Head of caudate nucleus (tissue), 42 donors: ENCODE data around the gene EVI2A.
"Not testable (repeated sequence)": the region's sequence is repeated elsewhere in the genome, so short reads cannot be mapped to it uniquely, and the experiment has no call there.

ENCODE experiments used
- DNase-seq, 42 donors: peaks; one replicate each; pipeline versions ENCODE4 v3.0.0 to v3.0.0-alpha.2; 2020 to 2021; ENCODE audit warnings: mixed read lengths in 7 of 42
- intact Hi-C: fragments of 100-400 bp; cut with DNase I; formaldehyde crosslinking; loops from one replicate; pipeline ENCODE4 v1.15.0; 2022

Gene EVI2A

GRCh38 chr17:31321481-31321880 is at the start of gene EVI2A:
Gene EVI2A, minus strand, starts transcription at chr17:31321622. Its CDS starts 2,609 bp downstream, at chr17:31319013.
- DNase-seq: peak in 37 of 42 donors; percentile 21 to 85 (median 59)
- intact Hi-C loops: loop anchor here (5.0 kb wide), 1 partner anchor 51 kb away; no protein-coding TSS in a partner anchor

- no peak for DNase-seq
- intact Hi-C loops: no loop called here
These were observed 47.8 kb upstream of the EVI2A start for GRCh38 chr17:31369266-31369665.

DNA sequence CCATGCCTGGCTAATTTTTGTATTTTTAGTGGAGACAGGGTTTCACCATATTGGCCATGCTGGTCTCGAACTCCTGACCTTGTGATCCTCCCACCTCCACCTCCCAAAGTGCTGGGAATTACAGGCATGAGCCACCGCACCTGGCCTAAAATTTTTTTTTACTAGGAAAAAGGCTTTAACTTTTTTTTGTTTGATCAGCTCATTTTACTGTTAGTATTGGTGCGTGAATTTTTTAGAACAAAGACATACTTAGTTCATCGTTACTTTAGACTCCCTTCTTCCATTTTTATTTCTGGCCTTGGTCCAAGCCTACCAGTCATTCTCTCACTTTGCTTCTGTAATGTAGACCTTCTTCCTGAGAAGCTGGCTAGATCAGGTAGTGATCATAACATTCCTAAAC is 44.7 kb upstream of the EVI2A start:
- intact Hi-C loops: no loop called here
- DNase-seq: no peak

DNA sequence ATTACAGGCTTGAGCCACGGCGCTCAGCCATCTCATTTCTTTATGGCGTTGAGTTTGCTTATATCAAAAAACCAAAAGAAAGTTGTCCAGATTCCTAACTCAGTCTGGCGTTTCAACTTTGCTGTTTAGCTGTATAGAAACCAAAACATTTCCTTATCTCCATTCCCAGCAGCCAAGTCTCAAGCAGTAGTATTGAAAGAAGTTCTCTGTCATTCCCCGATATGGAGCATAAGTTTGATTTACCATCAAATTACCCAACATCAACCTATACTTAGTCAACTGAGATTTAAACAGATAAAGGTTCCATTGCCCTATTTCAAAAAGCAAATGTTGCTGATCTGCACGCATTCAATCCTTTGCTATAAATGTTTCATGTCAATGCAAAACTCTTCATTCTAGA is 42.6 kb upstream of the EVI2A start:
- intact Hi-C loops: no loop called here

GRCh38 chr17:31357839-31358394 is 36.5 kb upstream of the EVI2A start:
- no peak for DNase-seq
- intact Hi-C loops: no loop called here

More for the DNA sequence above, 42.6 kb upstream of the EVI2A start:
- no peak for DNase-seq

- intact Hi-C loops: no loop called here
- DNase-seq: no peak
These were observed 35.7 kb upstream of the EVI2A start for GRCh38 chr17:31357091-31357490.

DNA sequence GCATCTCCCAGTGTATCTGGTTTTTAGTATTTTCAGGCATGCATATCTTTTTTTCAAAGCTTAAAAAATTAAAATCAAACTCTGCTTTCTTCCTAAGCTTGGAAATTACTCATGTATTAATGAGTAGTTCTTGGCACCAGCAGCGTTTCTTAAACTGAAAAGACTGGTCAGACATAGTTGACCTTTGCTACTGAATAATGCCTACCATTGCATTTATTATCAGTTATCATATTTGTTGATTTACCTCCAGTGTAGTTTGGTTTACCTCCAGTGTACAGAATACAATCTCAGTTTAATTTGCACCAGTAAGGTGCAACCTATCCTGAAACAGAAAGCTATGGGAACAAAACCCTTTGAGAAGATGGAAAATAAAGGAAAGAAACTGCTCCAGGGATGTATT is 34.5 kb upstream of the EVI2A start:
- no peak for DNase-seq
- intact Hi-C loops: no loop called here

GRCh38 chr17:31349454-31349853 is 28.0 kb upstream of the EVI2A start:
- intact Hi-C loops: no loop called here
- DNase-seq: no peak

- intact Hi-C loops, DNase-seq: not testable (repeated sequence)
These were observed 23.8 kb upstream of the EVI2A start for GRCh38 chr17:31345191-31345747.

- DNase-seq: no peak
- intact Hi-C loops: no loop called here
These were observed 18.7 kb upstream of the EVI2A start for GRCh38 chr17:31339906-31340661.

- intact Hi-C loops: no loop called here
- no peak for DNase-seq
These were observed 7.8 kb upstream of the EVI2A start for GRCh38 chr17:31329221-31329620.

DNA sequence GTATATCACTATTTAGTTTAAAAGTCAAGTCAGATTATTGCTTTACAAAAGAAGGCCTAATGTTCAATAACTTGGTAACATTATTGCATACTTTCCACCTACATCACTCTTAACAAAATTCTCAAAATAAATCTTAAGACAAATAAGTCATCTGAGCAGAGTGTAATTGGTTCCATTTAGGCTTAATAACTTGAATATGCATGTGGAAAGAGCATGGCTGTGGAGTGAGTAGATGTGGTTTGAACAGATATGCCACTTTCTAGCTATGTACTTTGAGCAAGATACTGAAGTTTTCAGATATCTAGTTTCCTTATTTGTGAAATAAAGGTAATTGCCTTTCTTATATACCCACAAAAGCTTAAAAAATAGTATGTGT is 6.7 kb upstream of the EVI2A start:
- intact Hi-C loops: no loop called here
- no peak for DNase-seq

GRCh38 chr17:31327534-31328159 is 6.2 kb upstream of the EVI2A start:
- intact Hi-C loops: no loop called here
- DNase-seq: no peak

- intact Hi-C loops: loop anchor here (5.0 kb wide), 1 partner anchor 49 kb away; no protein-coding TSS in a partner anchor
- DNase-seq: no peak
These were observed 2.1 kb upstream of the EVI2A start for GRCh38 chr17:31323551-31323950.

GRCh38 chr17:31321966-31322365 is 544 bp upstream of the EVI2A start:
- intact Hi-C loops: loop anchor here (5.0 kb wide), 1 partner anchor 50 kb away; no protein-coding TSS in a partner anchor
- no peak for DNase-seq

DNA sequence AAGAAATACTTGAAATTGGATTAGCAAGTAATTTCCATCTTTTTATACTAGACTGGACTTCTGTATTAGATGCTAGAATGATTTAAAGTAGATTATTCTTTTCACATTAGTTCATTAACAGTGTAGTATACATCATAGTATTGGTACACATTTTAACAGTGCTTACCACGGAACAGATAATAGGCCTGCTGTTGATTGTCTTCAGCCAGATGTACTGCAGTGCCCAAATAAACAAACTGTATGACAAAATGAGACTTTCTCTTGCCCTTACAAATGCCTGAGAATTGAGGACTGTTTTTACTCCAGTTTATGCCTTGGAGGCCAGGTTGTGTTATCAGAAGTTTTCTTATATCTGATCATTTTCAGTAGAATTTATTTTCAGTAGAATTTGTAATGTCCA is 631 bp downstream of the EVI2A start:
- peak in 7 of 42 donors; percentile 9 to 47 (median 29) for DNase-seq
- intact Hi-C loops: loop anchor here (5.0 kb wide), 1 partner anchor 52 kb away; no protein-coding TSS in a partner anchor

- intact Hi-C loops: loop anchor here (5.0 kb wide), 1 partner anchor 52 kb away; no protein-coding TSS in a partner anchor
- DNase-seq: no peak
These were observed 1.2 kb downstream of the EVI2A start for GRCh38 chr17:31320241-31320640.

- intact Hi-C loops: no loop called here
- DNase-seq: peak in 1 of 42 donors; percentile 28
These were observed 2.4 kb downstream of the EVI2A start for GRCh38 chr17:31318851-31319661.

- intact Hi-C loops: no loop called here
- peak; percentile 46 to 90 (median 76) for DNase-seq
These were observed 3.1 kb downstream of the EVI2A start for GRCh38 chr17:31318298-31318801.
